Nephron progenitor cell (in vitro differentiated cells): ENCODE results near the gene AGAP3.

Experiments
- DNase-seq: peaks from one replicate; pipeline ENCODE4 v3.0.0; 2021
- H3K27ac Mint-ChIP-seq: 2 replicates; pipeline ENCODE4 v1.8.0; 2021; ENCODE audit warnings: mild to moderate bottlenecking, moderate library complexity, mixed read lengths
- H3K27me3 Mint-ChIP-seq: 2 replicates; pipeline ENCODE4 v1.8.0; 2021; ENCODE audit warnings: mild to moderate bottlenecking, low read depth, mixed read lengths; ENCODE audit not compliant: poor library complexity
- H3K36me3 Mint-ChIP-seq: 2 replicates; pipeline ENCODE4 v1.8.0; 2021; ENCODE audit warnings: low read depth, mixed read lengths
- H3K4me1 Mint-ChIP-seq: 2 replicates; pipeline ENCODE4 v1.8.0; 2021; ENCODE audit warnings: mixed read lengths
- H3K4me3 Mint-ChIP-seq: 2 replicates; pipeline ENCODE4 v1.8.0; 2021; ENCODE audit warnings: mild to moderate bottlenecking, moderate library complexity, mixed read lengths
- H3K9me3 Mint-ChIP-seq: 2 replicates; pipeline ENCODE4 v1.8.0; 2021; ENCODE audit warnings: mild to moderate bottlenecking, moderate library complexity, mixed read lengths
- CTCF ChIP-seq: fragments of 200-600 bp; sonication (generic); IDR thresholded peaks from 2 replicates; pipeline ENCODE4 v1.5.0; 2021; ENCODE audit warnings: antibody characterized with exemption

The AGAP3 gene

GRCh38 chr7:151091431-151091830 lies 5.2 kb downstream of the AGAP3 start:
- H3K27me3 Mint-ChIP-seq: peaks cover 4% of the 10 kb centered on the region
- DNase-seq: no peak
- no peak overlapping the region for H3K27ac Mint-ChIP-seq
- no peak overlapping the region for H3K4me3 Mint-ChIP-seq
- H3K9me3 Mint-ChIP-seq: no peaks in the 10 kb centered on the region
- no peaks in the 10 kb centered on the region for H3K36me3 Mint-ChIP-seq
- peak; percentile 54 for TF ChIP-seq CTCF
- peaks cover 42% of the 10 kb centered on the region for H3K4me1 Mint-ChIP-seq

- Mint-ChIP-seq H3K36me3 (no peaks in the 10 kb centered on the region), H3K4me3 (no peak overlapping the region), H3K27ac (peak overlapping the region; percentile 68), H3K27me3 (peaks cover 4% of the 10 kb centered on the region), H3K4me1 (peaks cover 42% of the 10 kb centered on the region), H3K9me3 (no peaks in the 10 kb centered on the region)
- no peak for DNase-seq
- no peak for TF ChIP-seq CTCF
Observed at GRCh38 chr7:151091988-151092387, 5.7 kb downstream of the AGAP3 start.

- H3K9me3 Mint-ChIP-seq: no peaks in the 10 kb centered on the region
- H3K36me3 Mint-ChIP-seq: peaks cover 12% of the 10 kb centered on the region
- peak overlapping the region; percentile 48 for H3K27ac Mint-ChIP-seq
- H3K27me3 Mint-ChIP-seq: no peaks in the 10 kb centered on the region
- no peak overlapping the region for H3K4me3 Mint-ChIP-seq
- TF ChIP-seq CTCF: no peak
- no peak for DNase-seq
- H3K4me1 Mint-ChIP-seq: peaks cover 40% of the 10 kb centered on the region
Observed at GRCh38 chr7:151093748-151094147, 7.5 kb downstream of the AGAP3 start.

- Mint-ChIP-seq H3K4me3 (no peak overlapping the region), H3K36me3 (peaks cover 12% of the 10 kb centered on the region), H3K4me1 (peaks cover 33% of the 10 kb centered on the region), H3K27ac (peak overlapping the region; percentile 22), H3K9me3 (no peaks in the 10 kb centered on the region), H3K27me3 (no peaks in the 10 kb centered on the region)
- TF ChIP-seq CTCF: no peak
- DNase-seq: no peak
Observed at GRCh38 chr7:151094675-151095074, 8.4 kb downstream of the AGAP3 start.

GRCh38 chr7:151095123-151095797 lies 9.0 kb downstream of the AGAP3 start:
- Mint-ChIP-seq H3K27ac (no peak overlapping the region), H3K27me3 (no peaks in the 10 kb centered on the region), H3K9me3 (no peaks in the 10 kb centered on the region), H3K4me1 (peaks cover 31% of the 10 kb centered on the region), H3K4me3 (no peak overlapping the region), H3K36me3 (peaks cover 12% of the 10 kb centered on the region)
- no peak for TF ChIP-seq CTCF
- no peak for DNase-seq

- no peak for DNase-seq
- Mint-ChIP-seq H3K27ac (no peak overlapping the region), H3K4me1 (peaks cover 27% of the 10 kb centered on the region), H3K4me3 (no peak overlapping the region), H3K36me3 (peaks cover 12% of the 10 kb centered on the region), H3K9me3 (no peaks in the 10 kb centered on the region), H3K27me3 (no peaks in the 10 kb centered on the region)
- no peak for TF ChIP-seq CTCF
Observed at GRCh38 chr7:151095828-151096475, 9.7 kb downstream of the AGAP3 start.
